NB4 (cell line): Measurements from ENCODE around the gene COMP.

Experiments
- DNase-seq: peaks from one replicate; pipeline ENCODE4 v3.0.0; 2010; ENCODE audit warnings: low read depth
- H3K4me3 ChIP-seq: one replicate; pipeline ENCODE4 v1.5.1; 2011; ENCODE audit warnings: mild to moderate bottlenecking, low read depth, low read length, moderate library complexity
- MAX ChIP-seq: IDR thresholded peaks from 2 replicates; pipeline ENCODE4 v1.6.1; 2011; ENCODE audit warnings: low read depth, low read length
- MYC ChIP-seq: IDR thresholded peaks from 2 replicates; pipeline ENCODE4 v1.6.1; 2011; ENCODE audit warnings: low read depth, low read length
- POLR2A ChIP-seq: IDR thresholded peaks from 2 replicates; pipeline ENCODE4 v1.6.1; 2011; ENCODE audit warnings: mild to moderate bottlenecking; ENCODE audit not compliant: insufficient read length; ENCODE audit errors: extremely low read depth
- TF ChIP-seq, protein P1 (sequence below): IDR thresholded peaks from one replicate; pipeline ENCODE4 v1.5.1; 2012; ENCODE audit warnings: low read depth, low read length

The COMP gene

DNA sequence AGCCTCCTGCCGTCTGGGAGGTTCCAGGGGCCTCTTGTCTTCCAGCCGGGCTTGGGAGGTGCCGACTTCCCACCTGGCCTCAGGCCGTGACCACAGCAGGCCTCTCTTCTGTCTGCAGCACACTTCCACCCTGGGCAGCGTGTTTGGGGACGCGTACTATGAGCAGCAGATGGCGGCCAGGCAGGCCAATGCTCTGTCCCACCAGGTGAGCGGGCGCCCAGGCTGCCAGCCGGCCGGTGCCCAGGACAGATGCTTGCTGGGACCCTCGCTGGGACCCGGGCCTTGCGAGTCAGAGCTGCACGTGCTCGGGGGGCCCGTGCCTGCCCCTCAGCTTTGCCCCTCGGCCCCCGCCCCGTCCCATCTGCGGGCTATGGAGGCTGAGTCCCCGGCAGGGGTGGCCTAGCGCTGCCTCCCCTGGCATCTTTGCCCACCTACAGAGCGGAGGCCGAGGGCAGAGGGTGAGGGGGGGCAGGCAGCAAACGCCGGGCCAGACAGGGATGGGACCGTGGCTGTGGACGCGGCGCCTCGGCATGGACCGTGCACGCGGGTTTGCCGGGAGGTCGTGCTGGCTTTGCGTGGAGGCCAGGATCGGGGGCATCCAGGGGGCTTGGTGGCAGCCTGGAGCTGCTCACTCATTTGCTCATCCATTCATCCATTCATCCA is 16.2 kb downstream of the COMP start:
- no peak overlapping the region for H3K4me3 ChIP-seq
- DNase-seq, result no peak
- TF ChIP-seq, protein P1, sequence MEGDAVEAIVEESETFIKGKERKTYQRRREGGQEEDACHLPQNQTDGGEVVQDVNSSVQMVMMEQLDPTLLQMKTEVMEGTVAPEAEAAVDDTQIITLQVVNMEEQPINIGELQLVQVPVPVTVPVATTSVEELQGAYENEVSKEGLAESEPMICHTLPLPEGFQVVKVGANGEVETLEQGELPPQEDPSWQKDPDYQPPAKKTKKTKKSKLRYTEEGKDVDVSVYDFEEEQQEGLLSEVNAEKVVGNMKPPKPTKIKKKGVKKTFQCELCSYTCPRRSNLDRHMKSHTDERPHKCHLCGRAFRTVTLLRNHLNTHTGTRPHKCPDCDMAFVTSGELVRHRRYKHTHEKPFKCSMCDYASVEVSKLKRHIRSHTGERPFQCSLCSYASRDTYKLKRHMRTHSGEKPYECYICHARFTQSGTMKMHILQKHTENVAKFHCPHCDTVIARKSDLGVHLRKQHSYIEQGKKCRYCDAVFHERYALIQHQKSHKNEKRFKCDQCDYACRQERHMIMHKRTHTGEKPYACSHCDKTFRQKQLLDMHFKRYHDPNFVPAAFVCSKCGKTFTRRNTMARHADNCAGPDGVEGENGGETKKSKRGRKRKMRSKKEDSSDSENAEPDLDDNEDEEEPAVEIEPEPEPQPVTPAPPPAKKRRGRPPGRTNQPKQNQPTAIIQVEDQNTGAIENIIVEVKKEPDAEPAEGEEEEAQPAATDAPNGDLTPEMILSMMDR, result no peak
- no peak for TF ChIP-seq MAX
- no peak for TF ChIP-seq POLR2A
- TF ChIP-seq MYC, result no peak

DNA sequence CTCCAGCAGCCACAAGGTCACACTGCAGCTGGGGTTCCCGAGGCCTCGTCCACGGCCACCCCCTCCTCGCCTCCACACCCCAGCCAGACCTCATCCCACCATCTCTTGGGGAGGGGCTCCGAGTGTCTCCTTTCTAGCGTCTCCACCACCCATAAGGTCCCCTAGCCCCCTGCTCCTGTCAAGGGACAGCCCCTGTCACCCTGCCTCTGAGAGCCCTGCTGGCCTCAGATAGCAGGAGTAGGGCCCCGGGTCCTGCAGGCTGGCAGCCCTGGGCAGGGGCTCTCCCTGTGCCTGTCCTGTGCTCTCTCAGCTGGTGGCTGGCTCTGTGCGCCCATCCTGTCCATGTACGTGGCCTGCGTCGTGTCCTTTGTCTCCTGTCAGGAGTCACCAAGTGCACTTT is 17.0 kb downstream of the COMP start:
- TF ChIP-seq MAX (no peak), MYC (no peak), POLR2A (no peak)
- TF ChIP-seq, protein P1, result no peak
- no peak overlapping the region for H3K4me3 ChIP-seq

GRCh38 chr19:18773682-18774081 is 17.4 kb downstream of the COMP start:
- no peak overlapping the region for H3K4me3 ChIP-seq
- no peak for DNase-seq
- no peak for TF ChIP-seq MAX
- TF ChIP-seq MYC, result no peak

More for the DNA sequence above, 17.0 kb downstream of the COMP start:
- DNase-seq, result no peak

DNA sequence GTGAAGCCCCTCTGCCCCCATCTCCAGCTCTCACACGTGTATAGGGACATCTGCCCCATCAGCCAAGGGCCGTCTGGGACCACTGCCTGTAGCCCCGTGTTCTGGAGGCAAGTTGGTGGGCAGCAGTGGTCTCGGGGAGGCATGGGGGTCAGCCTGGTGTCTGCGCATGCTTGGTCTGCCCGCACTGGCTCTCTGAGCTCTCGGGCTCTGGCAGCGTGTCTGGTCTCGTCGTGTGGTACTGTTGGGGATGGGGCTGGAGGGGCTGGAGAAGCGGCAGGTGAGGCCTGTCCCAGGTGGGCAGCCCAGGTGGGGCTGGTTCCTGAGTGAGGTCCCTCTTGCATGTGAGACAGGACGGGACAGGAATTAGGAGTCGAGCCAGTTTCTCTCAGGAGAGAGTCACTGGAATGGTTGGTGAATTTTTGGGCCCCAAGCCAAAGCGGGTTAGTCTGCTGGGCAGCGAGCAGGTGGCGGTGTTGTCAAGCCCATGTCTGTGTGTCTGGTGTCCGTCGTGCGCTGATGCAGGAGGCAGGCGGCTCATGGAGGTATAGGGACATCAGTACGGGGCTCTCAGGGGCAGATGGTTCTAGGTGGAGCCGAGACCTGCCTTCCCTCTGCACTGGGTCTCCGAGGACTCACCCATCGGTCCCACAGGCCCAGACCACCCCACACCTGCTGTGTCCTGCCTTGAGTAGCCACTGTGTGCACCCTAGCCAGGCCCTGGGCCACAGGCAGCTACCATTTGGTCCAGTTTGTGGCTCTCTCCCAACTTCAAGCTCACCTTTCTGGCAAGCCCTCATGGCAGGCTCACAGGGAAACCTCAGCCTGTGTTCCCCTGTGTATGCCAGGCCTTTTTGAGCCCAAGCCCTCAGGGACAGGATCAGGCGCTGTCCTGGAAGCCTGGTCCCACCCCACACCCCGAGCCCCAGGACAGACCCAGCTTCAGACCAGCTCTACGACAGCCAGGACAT is 18.2 kb downstream of the COMP start:
- no peak for DNase-seq
- H3K4me3 ChIP-seq, result no peak overlapping the region
- TF ChIP-seq MAX (no peak), MYC (no peak), POLR2A (no peak)
- TF ChIP-seq, protein P1, result no peak

- DNase-seq, result peak; percentile 53
- H3K4me3 ChIP-seq, result no peak overlapping the region
- no peak for TF ChIP-seq MAX
- no peak for TF ChIP-seq MYC
- TF ChIP-seq, protein P1, result peak; percentile 42
- no peak for TF ChIP-seq POLR2A
Observed at GRCh38 chr19:18771328-18772242, 19.5 kb downstream of the COMP start.
